PC-3 (cell line): Measurements from ENCODE around the gene DGUOK.

Source experiments
- EZH2 ChIP-seq: fragments of 300-600 bp; sonication (generic); IDR thresholded peaks from one replicate; pipeline ENCODE4 v1.6.1; 2017; ENCODE audit warnings: antibody characterized with exemption, mild to moderate bottlenecking, low read length; ENCODE audit not compliant: unreplicated experiment
- EZH2phosphoT487 ChIP-seq: fragments of 300-600 bp; sonication (generic); IDR thresholded peaks from 2 replicates; pipeline ENCODE4 v1.6.1; 2018; ENCODE audit warnings: mild to moderate bottlenecking, antibody characterized with exemption, low read length, borderline replicate concordance
- TF ChIP-seq, protein P1 (sequence below): fragments of 300-600 bp; sonication (generic); conservative IDR thresholded peaks from 2 replicates; pipeline ENCODE4 v1.5.1; 2017; ENCODE audit warnings: antibody characterized with exemption, low read depth, mild to moderate bottlenecking, low read length

DNA sequence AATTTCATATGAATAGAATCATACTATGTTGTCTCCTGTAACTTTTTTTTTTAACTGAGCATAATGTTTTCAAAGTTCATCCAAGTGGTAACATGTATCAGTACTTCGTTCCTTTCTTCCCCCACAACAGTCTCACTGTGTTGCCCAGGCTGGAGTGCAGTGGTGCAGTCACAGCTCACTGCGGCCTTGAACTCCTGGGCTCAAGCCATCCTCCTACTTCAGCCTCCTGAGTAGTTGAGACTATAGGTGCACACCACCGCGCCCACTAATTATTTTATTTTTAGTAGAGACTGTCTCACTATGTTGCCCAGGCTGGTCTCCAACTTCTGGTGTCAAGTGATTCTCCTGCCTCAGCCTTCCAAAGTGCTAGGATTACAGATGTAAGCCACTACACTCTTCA lies 34.6 kb downstream of the DGUOK start:
- TF ChIP-seq, protein P1, sequence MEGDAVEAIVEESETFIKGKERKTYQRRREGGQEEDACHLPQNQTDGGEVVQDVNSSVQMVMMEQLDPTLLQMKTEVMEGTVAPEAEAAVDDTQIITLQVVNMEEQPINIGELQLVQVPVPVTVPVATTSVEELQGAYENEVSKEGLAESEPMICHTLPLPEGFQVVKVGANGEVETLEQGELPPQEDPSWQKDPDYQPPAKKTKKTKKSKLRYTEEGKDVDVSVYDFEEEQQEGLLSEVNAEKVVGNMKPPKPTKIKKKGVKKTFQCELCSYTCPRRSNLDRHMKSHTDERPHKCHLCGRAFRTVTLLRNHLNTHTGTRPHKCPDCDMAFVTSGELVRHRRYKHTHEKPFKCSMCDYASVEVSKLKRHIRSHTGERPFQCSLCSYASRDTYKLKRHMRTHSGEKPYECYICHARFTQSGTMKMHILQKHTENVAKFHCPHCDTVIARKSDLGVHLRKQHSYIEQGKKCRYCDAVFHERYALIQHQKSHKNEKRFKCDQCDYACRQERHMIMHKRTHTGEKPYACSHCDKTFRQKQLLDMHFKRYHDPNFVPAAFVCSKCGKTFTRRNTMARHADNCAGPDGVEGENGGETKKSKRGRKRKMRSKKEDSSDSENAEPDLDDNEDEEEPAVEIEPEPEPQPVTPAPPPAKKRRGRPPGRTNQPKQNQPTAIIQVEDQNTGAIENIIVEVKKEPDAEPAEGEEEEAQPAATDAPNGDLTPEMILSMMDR, result no peak
- no peak for TF ChIP-seq EZH2phosphoT487
- TF ChIP-seq EZH2, result no peak
